ENCODE measurements around the gene PPP1R16B.
"Not testable (repeated sequence)": the region's sequence is repeated elsewhere in the genome, so short reads cannot be mapped to it uniquely, and the experiment has no call there.

Gene PPP1R16B

GRCh38 chr20:38935285-38935684 lies 129.8 kb downstream of the PPP1R16B start:
- no peak for DNase-seq (ENCODE audit: low read depth, low spot score)

DNA sequence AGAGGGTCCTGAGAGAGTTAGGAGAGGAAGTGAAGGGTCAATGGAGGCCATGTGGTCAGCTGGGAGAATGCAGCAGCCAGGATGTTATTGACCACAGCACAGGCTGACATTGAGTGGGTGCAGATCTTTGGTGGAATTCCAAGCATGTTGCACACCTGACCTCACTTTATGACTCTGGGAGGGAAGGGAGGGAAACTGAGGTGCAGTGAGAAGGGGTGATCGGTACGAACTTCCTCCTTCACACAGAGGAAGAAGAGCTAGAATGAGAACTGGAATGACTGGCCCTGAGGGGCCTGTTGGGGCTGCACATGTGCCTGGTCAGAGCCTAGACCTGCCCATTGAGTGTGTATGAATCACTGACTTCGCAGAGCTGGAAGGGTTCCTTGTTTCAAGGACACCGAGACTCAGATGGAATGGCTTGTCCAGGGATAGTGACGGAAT lies 130.5 kb downstream of the PPP1R16B start:
- peak; percentile 8 for DNase-seq (ENCODE audit: low read depth, low spot score)

- no peak for DNase-seq (ENCODE audit: low read depth, low spot score)
Observed at GRCh38 chr20:38937000-38937399, 131.5 kb downstream of the PPP1R16B start.

DNA sequence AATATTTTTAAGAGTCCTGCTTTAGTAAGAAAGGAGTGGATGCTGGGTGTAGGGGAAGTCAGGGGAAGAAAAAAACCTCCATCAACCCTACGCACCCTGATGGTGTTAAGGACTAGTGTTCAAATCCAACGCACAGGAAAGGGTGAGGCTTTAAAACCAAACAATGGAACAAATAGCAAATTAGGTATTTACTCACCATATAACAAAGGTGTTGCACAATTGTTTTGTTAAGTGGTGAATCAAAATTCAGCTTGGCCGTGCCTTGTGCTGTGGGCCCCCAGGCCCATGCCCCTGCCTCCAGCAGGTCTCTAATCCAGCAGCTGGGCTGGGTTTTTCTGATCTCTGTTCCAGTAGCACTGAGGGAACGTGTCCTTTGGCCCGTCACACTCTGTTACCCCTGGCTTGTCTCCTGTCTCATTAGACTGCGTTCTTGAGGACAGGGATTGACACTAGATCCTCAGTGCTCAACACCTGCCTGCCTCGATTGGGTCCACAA lies 132.5 kb downstream of the PPP1R16B start:
- DNase-seq (ENCODE audit: low read depth, low spot score): no peak

GRCh38 chr20:38939686-38940085 lies 134.2 kb downstream of the PPP1R16B start:
- no peak for DNase-seq (ENCODE audit: low read depth, low spot score)

DNA sequence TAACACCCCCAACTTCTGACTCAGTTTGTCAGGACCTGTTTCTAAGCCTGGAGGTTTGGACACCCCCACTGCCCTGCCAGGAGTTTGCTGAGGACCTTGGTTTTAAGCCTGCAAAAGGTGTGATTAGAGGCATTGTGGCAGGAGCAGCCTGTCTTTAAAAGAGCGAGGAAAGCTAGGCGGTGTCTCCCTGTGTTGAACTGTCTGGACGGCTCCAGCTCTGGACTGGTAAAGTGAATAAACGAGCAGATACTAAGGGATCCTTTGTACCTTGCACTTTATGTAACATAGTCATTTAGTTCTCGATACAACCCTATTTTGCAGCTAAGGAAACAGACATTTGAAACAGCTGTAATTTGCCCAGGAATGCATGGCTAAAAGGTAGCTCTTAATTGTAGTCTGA lies 135.1 kb downstream of the PPP1R16B start:
- no peak for DNase-seq (ENCODE audit: low read depth, low spot score)

DNA sequence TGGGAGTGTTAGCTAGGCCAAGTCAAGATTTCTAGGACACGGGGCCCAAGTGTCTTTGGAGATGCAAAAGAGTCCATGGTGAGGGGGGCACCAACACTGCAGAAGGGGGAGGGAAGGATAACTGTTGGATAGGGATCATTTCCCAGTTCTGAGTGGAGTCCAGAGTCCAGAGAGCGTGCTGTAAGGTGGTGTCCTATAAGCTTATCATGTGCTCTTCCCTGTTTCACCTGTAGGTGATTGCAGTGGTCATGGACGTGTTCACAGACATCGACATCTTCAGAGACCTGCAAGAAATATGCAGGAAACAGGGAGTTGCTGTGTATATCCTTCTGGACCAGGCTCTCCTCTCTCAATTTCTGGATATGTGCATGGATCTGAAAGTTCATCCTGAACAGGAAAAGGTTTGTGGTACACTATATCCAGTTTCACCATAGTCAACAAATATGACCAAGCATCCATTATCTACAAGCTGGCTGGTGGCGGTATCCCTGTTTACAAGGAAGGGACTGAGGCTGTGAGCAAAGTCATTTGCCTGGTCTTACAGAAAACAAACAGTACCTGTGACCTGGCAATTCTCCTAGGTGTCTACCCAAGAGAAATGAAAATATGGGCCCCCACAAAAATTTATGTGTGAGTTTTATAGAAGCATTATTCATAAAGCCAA lies 136.4 kb downstream of the PPP1R16B start:
- DNase-seq (ENCODE audit: low read depth, low spot score): no peak

DNA sequence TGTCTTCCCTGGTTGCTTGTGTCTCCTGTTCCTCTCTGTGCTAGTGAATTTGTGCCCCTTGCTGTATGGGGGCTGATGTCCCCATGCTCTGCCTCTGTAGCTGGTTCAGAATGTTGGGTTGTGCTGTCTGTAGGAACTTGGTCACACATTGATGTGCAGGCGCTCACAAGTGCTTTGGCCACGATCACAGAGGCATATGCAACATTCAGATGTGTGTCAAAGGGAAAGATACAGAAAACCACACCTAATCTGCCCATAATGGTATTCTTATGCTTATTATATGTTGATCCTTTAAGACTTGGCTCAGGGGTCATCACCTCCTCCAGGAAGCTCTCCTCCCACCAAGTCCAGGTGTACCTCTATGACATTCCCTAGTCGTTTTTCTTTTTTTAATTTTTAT lies 139.5 kb downstream of the PPP1R16B start:
- DNase-seq (ENCODE audit: low read depth, low spot score): no peak

- no peak for DNase-seq (ENCODE audit: low read depth, low spot score)
Observed at GRCh38 chr20:38946836-38947235, 141.3 kb downstream of the PPP1R16B start.

DNA sequence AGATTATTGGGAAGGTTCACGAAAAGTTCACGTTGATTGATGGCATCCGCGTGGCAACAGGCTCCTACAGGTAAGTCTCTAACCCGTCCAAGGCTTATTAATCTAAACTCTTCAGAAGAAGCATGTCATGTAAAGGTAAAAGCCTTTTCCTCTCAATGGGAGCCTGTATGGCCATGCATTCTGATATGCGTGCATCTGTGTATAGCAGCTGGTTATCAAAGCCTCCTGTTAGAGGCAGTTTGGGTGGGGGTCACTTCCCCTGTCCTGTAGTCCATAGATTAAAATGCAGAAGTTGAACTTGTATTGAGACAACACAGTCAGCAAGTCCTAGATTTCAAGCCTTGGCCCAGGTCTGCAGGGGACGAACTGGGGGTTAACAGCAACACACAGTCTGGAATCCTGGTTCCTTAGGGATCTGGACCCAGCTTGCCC lies 142.4 kb downstream of the PPP1R16B start:
- DNase-seq (ENCODE audit: low read depth, low spot score): no peak

GRCh38 chr20:38950254-38950653 lies 144.8 kb downstream of the PPP1R16B start:
- no peak for DNase-seq (ENCODE audit: low read depth, low spot score)

DNA sequence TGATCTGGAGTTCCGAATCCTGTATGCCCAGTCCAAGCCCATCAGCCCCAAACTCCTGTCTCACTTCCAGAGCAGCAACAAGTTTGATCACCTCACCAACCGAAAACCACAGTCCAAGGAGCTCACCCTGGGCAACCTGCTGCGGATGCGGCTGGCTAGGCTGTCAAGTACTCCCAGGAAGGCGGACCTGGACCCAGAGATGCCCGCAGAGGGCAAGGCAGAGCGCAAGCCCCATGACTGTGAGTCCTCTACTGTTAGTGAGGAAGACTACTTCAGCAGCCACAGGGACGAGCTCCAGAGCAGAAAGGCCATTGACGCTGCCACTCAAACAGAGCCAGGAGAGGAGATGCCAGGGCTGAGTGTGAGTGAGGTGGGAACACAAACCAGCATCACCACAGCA lies 146.1 kb downstream of the PPP1R16B start:
- no peak for DNase-seq (ENCODE audit: low read depth, low spot score)

GRCh38 chr20:38952153-38952552 lies 146.7 kb downstream of the PPP1R16B start:
- DNase-seq (ENCODE audit: low read depth, low spot score): no peak

- DNase-seq (ENCODE audit: low read depth, low spot score): no peak
Observed at GRCh38 chr20:38953630-38954340, 148.3 kb downstream of the PPP1R16B start.

DNA sequence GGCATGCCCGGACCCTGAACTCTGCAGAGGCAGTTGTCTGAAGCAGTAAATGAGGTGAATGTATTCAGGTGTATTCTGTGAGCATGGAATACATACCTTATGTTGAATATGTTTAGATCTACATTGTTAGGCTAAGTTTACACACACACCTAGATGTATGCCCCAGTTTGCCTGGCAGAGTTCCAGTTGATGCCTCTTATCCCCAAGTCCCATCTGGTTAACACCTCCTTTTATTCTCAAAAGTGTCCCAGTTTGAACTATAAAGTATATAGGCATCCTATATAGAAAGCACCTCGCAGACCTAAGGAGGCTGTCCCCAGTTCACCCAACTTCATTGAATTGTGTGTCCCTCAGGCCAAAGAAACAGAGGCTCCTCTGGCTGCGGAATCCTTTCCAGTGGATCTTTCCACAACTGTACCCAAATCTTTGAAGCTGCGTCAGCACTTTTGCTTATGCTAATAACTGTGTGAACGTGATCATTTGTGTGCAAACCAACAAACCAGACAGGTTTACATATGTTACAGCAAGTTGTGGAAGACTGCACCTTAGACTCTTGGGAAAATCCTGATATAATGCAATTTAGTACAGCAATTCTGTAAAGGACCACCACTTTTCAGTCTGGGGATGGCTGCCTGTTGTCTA lies 151.9 kb downstream of the PPP1R16B start:
- no peak for DNase-seq (ENCODE audit: low read depth, low spot score)

DNA sequence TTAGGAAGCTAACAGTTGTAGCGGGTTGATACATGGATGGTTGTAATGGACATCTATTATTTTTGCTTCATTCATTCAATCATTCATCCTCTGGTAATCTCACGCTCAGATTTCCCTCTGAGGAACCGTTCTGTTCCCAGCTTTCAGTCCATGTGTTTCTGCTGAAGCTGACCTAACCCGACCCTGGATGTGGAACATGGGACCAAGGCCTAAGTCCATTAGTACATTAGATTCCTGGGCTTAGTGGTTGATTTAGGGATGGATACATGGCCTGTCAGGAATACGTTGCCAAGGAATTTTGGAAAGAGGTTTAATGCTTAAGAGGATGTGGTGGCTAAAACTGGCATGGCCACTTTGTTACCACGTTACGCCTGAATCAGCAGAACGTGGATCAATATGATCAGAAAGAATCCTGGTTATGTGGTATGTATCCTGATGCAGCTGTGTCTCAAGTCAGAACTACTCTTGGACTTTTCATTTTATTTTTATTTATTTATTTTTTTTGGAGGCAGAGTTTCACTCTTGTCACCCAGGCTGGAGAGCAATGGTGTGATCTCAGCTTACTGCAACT lies 152.5 kb downstream of the PPP1R16B start:
- DNase-seq (ENCODE audit: low read depth, low spot score): no peak

GRCh38 chr20:38960187-38960687 lies 154.7 kb downstream of the PPP1R16B start:
- not testable (repeated sequence) for DNase-seq (ENCODE audit: low read depth, low spot score)

GRCh38 chr20:38961530-38962043 lies 156.1 kb downstream of the PPP1R16B start:
- no peak for DNase-seq (ENCODE audit: low read depth, low spot score)

DNA sequence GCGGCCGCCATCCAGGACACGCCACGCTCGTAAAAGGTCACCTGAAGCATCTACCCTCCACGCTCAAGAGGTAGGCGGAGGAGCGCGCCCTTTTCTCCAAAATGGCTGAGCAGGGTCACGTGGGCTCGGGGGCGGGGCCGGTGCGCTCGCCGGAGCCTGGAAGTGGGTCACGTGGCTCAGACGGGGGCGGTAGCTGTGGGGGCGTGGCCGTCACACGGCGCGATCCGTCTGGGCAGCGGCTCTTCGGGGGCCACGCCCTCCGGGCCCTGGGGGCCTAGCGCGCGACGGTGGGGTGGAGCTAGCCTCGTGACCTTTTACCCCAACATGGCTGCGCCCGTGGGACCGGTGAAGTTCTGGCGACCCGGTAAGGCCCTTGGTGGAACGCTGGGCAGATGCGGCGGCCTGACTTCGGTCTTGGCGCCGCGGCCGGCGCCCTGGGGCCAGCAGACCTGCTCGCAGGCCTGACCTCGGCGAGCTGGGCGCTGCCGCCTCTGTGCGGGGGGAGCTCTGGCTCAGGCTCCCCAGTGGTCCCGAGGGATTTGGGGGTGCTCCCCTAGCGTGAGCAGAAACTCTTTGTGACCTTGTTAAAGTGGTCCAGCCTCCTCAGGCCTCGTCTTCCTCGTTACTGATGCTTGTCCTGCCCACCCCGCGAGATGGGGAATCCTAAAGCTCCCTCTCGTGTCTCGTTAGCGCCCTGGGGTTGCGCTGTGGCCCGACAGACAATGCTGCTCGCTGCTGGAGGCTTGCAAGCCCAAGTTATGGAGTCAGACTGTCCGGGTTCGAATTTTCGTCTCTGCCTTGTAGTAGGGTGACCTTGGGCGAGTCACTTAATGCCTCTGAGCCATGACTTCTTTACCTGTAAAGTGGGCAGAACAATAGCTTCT lies 156.8 kb downstream of the PPP1R16B start, which contains the start of gene DHX35:
Gene DHX35 (plus strand): TSS at position 301 of the 884 bp plus-strand sequence. CDS start 24 bp downstream, at position 325.
- DNase-seq (ENCODE audit: low read depth, low spot score): peak; percentile 99

GRCh38 chr20:38962928-38963401 lies 157.5 kb downstream of the PPP1R16B start:
- no peak for DNase-seq (ENCODE audit: low read depth, low spot score)
